LNCaP clone FGC (cell line): Measurements from ENCODE around the gene SCARB1.

ENCODE experiments used
- DNase-seq: peaks from one replicate; pipeline ENCODE4 v3.0.0-alpha.2; 2011; ENCODE audit warnings: low read depth
- H3K4me3 ChIP-seq: 2 replicates; pipeline ENCODE4 v1.5.1; 2011; ENCODE audit warnings: mild to moderate bottlenecking, low read depth, low read length, control low read depth
- CTCF ChIP-seq: IDR thresholded peaks from 2 replicates; pipeline ENCODE4 v1.5.1; 2012; ENCODE audit warnings: mild to moderate bottlenecking; ENCODE audit not compliant: control insufficient read depth, insufficient read depth; ENCODE audit errors: extremely low read depth

The SCARB1 gene

GRCh38 chr12:124739953-124740561 is 123.6 kb downstream of the SCARB1 start:
- no peak for TF ChIP-seq CTCF
- H3K4me3 ChIP-seq, result no peak overlapping the region
- no peak for DNase-seq

- no peak for DNase-seq
- no peak overlapping the region for H3K4me3 ChIP-seq
- no peak for TF ChIP-seq CTCF
Observed at GRCh38 chr12:124738636-124739467, 124.8 kb downstream of the SCARB1 start.

- TF ChIP-seq CTCF, result no peak
- H3K4me3 ChIP-seq, result no peak overlapping the region
- DNase-seq, result no peak
Observed at GRCh38 chr12:124737772-124738635, 125.7 kb downstream of the SCARB1 start.

- no peak for TF ChIP-seq CTCF
- DNase-seq, result no peak
- H3K4me3 ChIP-seq, result no peak overlapping the region
Observed at GRCh38 chr12:124737040-124737419, 126.6 kb downstream of the SCARB1 start.

GRCh38 chr12:124736115-124737039 is 127.3 kb downstream of the SCARB1 start:
- no peak overlapping the region for H3K4me3 ChIP-seq
- no peak for DNase-seq
- TF ChIP-seq CTCF, result no peak

- no peak overlapping the region for H3K4me3 ChIP-seq
- DNase-seq, result no peak
- no peak for TF ChIP-seq CTCF
Observed at GRCh38 chr12:124734224-124734788, 129.4 kb downstream of the SCARB1 start.
